NCI-H2029 treated with DMSO at 0.1 percent for 48 hours (cell line): ENCODE data around the gene NUP93.

Experiments used
- DNase-seq: peaks from one replicate; lab custom pipeline; 2025; lab: John Stamatoyannopoulos, UW

Gene NUP93

DNA sequence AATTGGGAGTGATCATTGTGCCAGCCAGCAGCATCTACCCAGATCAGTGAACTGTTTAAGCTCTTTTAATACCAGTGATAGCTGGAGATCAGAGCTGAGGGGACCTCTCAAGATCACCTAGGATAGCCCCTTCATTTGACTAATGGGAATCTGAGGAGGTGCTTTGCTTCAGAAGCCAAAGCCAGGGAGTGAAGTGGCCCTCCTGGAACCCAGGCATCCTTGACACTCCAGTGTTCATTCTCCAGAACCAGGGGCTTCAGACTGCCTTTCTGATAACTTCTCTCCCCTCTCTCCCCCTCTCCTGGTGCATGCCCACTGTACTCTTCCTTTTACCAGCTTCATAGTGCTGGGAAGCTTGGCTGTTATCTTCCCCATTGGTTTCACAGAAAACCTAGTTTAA is 87.1 kb downstream of the NUP93 start:
- DNase-seq, result no peak

- no peak for DNase-seq
These were observed 88.0 kb downstream of the NUP93 start for GRCh38 chr16:56817938-56818337.

GRCh38 chr16:56823081-56823733 is 93.3 kb downstream of the NUP93 start:
- DNase-seq, result no peak

GRCh38 chr16:56824331-56824730 is 94.4 kb downstream of the NUP93 start:
- no peak for DNase-seq

DNA sequence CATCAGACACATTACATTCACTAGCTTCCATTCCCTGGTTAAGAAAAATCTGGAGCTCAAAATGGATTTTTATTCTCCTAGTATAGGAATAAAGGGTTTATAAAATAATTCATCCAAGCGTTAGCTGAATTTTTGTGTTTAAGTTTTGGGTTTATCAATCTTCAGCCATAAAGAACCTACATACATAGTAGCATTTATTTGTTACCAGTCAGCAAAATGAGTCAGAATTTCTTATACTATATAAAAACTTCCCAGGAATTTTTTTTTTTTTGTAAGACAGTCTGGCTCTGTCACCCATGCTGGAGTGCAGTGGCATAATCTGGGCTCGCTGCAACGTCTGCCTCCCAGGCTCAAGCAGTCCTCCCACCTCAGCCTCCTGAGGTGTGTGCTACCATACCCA is 94.9 kb downstream of the NUP93 start:
- DNase-seq, result no peak

GRCh38 chr16:56825826-56826225 is 95.9 kb downstream of the NUP93 start:
- DNase-seq, result no peak

- no peak for DNase-seq
These were observed 98.7 kb downstream of the NUP93 start for GRCh38 chr16:56828647-56829046.

- DNase-seq, result no peak
These were observed 100.7 kb downstream of the NUP93 start for GRCh38 chr16:56830669-56831068.

DNA sequence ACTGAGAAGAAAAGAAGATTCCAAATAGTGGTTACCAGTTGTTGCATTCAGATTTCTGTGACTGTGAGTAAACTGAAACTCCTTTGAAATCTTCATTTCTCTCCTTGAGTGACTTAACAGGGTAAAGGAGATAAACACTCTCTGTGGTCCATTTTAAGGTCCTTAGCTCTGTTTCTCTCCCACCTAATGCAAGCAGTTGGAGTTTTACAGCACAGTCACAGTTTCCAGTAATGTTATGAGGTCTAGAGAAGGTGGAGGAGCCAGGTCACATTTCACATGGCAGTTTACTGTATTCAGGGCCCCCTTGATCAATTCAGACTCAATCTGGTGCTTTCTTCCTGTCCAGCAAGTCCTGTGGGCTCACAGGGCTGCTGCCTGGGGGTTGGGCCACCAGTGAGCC is 102.8 kb downstream of the NUP93 start:
- no peak for DNase-seq

- DNase-seq, result no peak
These were observed 103.5 kb downstream of the NUP93 start for GRCh38 chr16:56833243-56833970.

- DNase-seq, result no peak
These were observed 105.4 kb downstream of the NUP93 start for GRCh38 chr16:56835320-56835719.

DNA sequence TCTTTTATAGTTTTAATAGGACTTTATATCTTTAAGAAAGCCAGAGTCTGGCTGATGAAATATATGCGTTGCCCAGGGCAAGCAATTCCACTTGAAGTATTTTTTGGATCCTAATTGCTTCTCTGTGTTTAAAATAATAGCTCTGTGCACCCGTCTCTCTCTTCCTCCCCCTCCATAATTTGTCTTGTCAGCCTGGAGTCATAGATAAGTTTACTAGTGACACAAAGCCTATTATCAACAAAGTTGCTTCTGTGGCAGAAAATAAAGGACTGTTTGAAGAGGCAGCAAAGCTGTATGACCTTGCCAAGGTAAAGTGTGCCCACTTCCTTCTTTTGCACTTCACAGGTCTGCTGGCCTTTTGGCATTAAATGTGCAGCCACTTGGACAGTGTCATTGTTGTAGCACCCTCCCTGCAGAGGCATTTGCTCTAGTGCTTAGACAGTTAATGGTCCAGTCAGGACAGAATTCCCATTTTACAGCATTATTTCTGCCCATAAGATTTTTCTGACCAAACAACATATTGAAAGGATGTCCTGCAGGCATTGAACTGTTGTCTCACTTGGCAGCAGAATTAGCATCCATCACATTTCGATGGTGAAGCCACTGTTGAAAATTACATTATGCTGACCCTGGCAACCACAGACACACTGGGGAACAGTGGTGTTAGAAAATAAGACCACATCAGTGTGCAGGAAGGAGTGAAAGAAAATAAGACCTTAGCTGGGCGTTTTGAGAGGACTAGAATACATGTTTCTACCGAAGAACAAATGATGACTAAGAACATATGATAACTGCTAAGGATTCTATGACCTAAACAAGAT is 106.7 kb downstream of the NUP93 start:
- DNase-seq, result no peak

GRCh38 chr16:56838622-56839337 is 108.9 kb downstream of the NUP93 start:
- no peak for DNase-seq

- no peak for DNase-seq
These were observed 111.3 kb downstream of the NUP93 start for GRCh38 chr16:56841233-56841632.

DNA sequence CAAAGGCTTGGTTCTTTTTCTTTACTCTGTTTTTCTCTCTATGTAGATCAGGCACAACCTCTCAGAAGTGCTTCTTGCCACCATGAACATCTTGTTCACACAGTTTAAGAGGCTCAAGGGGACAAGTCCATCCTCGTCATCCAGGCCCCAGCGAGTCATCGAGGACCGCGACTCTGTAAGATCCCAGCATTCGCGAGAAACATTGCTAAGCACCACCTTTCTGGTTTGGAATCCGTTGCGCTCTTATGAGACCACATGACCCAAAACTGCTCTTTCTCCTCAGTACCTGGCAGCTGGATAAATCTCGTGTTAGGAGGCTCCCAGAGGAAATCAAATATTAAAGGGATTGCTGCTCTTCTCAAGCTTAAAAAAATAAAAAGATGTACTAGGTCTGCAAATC is 111.7 kb downstream of the NUP93 start:
- no peak for DNase-seq

GRCh38 chr16:56842133-56842532 is 112.2 kb downstream of the NUP93 start:
- no peak for DNase-seq

GRCh38 chr16:56844056-56844455 is 114.1 kb downstream of the NUP93 start:
- no peak for DNase-seq

- no peak for DNase-seq
These were observed 117.4 kb downstream of the NUP93 start for GRCh38 chr16:56847173-56847910.

DNA sequence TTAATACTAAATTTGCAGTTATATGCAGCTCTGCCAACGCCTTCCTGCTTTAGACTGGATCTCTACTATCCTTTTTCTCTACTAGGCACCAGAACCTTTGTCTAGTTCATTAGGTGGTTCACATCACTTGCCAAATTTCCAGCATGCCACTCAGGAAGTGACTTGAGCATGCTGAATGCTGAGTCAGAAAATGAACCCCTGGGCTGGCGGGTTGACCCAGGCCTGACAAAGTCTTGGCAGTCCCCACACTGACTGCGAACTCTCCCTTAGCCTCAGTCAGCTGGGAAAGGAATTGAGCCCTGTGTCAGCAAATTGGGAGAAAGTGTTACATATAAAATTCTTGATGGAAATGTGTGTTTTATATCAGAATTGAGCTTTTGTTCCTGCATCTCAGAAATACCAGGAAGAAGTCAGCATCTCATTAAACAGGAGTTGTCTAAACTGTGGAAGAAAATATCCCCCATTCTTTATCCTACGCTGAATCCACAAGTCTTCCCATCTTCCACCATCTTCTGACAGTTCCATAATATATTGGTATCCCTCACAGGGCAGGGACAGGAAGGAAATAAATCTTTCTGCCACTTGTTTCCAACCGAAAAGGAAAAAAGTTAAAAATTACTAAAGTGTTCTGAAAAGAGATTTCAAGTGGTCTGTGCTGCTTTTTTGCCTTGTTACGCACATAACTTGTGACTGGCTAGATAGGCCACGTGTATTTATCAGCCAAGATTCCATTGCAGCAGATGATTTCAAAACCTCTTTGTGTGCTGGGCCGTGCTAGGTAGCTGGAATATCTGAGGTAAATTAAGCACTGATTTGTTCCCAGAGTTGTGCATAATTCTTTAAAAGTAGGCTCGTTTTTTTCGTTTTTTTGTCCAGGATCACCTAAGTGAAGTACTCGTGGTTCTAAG is 118.4 kb downstream of the NUP93 start:
- DNase-seq, result no peak

DNA sequence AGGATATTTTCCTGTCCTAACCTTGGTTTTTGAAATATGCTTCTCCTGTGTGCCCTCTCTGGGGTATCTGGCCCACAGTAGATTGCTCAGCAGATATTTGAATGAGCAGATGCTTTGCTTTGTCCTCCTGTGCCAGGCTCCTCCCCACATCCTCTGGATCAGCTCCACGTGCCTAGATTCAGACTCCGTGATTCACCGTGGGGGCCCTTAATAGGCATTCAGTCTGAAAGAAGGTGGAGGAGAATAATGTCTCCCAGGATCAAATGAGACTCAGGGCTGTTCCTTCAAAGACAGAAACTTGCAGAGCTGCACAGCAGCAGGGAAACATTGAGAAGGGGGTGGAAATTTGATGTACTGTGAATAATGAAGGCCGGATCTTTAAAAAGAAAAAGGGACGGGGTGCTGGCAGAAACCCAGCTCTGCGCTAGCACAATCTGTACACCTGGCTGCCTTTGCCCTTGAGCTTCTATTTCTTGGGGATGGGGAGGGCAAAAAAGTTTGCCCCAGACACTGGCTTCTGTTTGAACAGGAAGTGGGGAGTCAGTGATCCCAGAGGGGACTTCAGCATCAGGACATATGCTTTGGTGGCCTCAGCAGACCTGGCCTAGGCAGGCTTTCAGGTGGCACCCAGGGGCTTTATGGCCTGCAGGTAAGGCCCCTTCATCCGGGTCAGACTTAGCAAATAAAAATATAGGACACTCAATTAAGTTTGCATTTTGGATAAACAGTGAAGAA is 119.2 kb downstream of the NUP93 start:
- DNase-seq, result no peak
